ENCODE data around the gene MAFG. TPM values are rescaled to one million over a fixed set of nuclear protein-coding genes. Genes with fewer than 3 reads are reported as not detected.

The MAFG gene
- total and polyA plus RNA-seq, 2 of the 13 experiments (the other 11 are each of a cell fraction or from before 2014, with no cell fraction given) = 14.5 to 20.0 TPM

GRCh38 chr17:81958633-81959342, 31.3 kb upstream of the MAFG start (continued):
- no peak for TF ChIP-seq MIXL1 (CRISPR knock-in tag; IDR thresholded peaks at IDR 0.05)
- no peak for TF ChIP-seq WIZ (CRISPR knock-in tag; IDR thresholded peaks at IDR 0.05)
- peak; percentile 39; the same call in 1 of the 2 replicates for TF ChIP-seq MXD3 (CRISPR knock-in tag; IDR thresholded peaks at IDR 0.05)
- peak; percentile 66; the same call in 1 of the 2 replicates for TF ChIP-seq PCBP1 (IDR thresholded peaks at IDR 0.05; ENCODE audit: borderline replicate concordance, low read depth, low read length)
- no peak for TF ChIP-seq GRHL1 (CRISPR knock-in tag; conservative IDR thresholded peaks at IDR 0.05)
- no peak for TF ChIP-seq ZFP36 (IDR thresholded peaks at IDR 0.05; ENCODE audit: borderline replicate concordance, low read depth, low read length, partially characterized antibody)
- TF ChIP-seq ZMYM2 (CRISPR knock-in tag; IDR thresholded peaks at IDR 0.05) = no peak
- TF ChIP-seq SNAPC5 (CRISPR knock-in tag; IDR thresholded peaks at IDR 0.05; ENCODE audit: borderline replicate concordance) = 0 out of 2 replicates have a peak, but pooled peaks have one; percentile 35
- TF ChIP-seq ATF3 (CRISPR knock-in tag; IDR thresholded peaks at IDR 0.05) = no peak
- no peak; the same call in 1 of the 2 replicates for TF ChIP-seq ESRRA (CRISPR knock-in tag; IDR thresholded peaks at IDR 0.05; ENCODE audit: low read depth)
- TF ChIP-seq YEATS4 (CRISPR knock-in tag; IDR thresholded peaks at IDR 0.05; ENCODE audit: borderline replicate concordance) = no peak
- TF ChIP-seq NFRKB (IDR thresholded peaks at IDR 0.05) = no peak
- 0 out of 2 replicates have a peak, but pooled peaks have one; percentile 6 for TF ChIP-seq SNAPC4 (CRISPR knock-in tag; IDR thresholded peaks at IDR 0.05)
- no peak for TF ChIP-seq ZNF790 (CRISPR knock-in tag; IDR thresholded peaks at IDR 0.05; ENCODE audit: borderline replicate concordance)
- no peak for TF ChIP-seq ZFAT (CRISPR knock-in tag; conservative IDR thresholded peaks at IDR 0.05)
- 0 out of 2 replicates have a peak, but pooled peaks have one; percentile 14 for TF ChIP-seq PAXIP1 (CRISPR knock-in tag; conservative IDR thresholded peaks at IDR 0.05)
- TF ChIP-seq CREM (IDR thresholded peaks at IDR 0.05) = no peak
- TF ChIP-seq CREM (CRISPR knock-in tag; IDR thresholded peaks at IDR 0.05) = no peak

Data from HepG2 (cell line).